ENCODE data around the gene ABCB6. TPM values are rescaled to one million over a fixed set of nuclear protein-coding genes. Genes with fewer than 3 reads are reported as not detected.

Gene ABCB6
- total and polyA plus RNA-seq, 2 of the 8 experiments (the other 6 are each of a cell fraction or from before 2014, with no cell fraction given), result 44.9 to 50.6 TPM

- Histone ChIP-seq H3K4me2 (ENCODE audit: insufficient read depth in 1 of 2, low read depth in 2 of 2, low read length in 2 of 2) (no peak overlapping the region), H3K4me1 (replicated peaks in 1 of 4; ENCODE audit: control insufficient read depth in 3 of 4, insufficient read depth in 4 of 4, low read length in 3 of 4) (peaks cover 0 to 7% (median 2%) of the 10 kb centered on the region in 4 experiments; a peak in 2 of 7 replicates), H3K9ac (replicated peaks in 1 of 4; ENCODE audit: extremely low read depth in 1 of 4, low read depth in 3 of 4, low read length in 3 of 4) (no peak overlapping the region), H3K9me3 (ENCODE audit: insufficient read depth in 2 of 2, low read depth in 1 of 2, low read length in 1 of 2) (no peaks in the 10 kb centered on the region), H3K36me3 (ENCODE audit: control insufficient read depth in 2 of 4, insufficient read depth in 4 of 4, low read length in 3 of 4) (peaks cover 0 to 7% (median 3%) of the 10 kb centered on the region in 4 experiments; a peak in 2 of 8 replicates), H3K14ac (ENCODE audit: insufficient read length) (no peak overlapping the region), H3K79me2 (ENCODE audit: control insufficient read depth in 1 of 2, insufficient read depth in 2 of 2, low read length in 2 of 2) (no peaks in the 10 kb centered on the region), H3K56ac (replicated peaks; ENCODE audit: insufficient read length, low read depth, low read length) (no peak overlapping the region), H3K27me3 (replicated peaks in 1 of 4; ENCODE audit: control insufficient read depth in 3 of 4, extremely low read depth in 1 of 4, insufficient read depth in 3 of 4, low read length in 3 of 4) (no peaks in the 10 kb centered on the region), H3K79me1 (ENCODE audit: low read depth, low read length) (no peaks in the 10 kb centered on the region), H4K8ac (ENCODE audit: extremely low read depth, insufficient read depth, low read length) (no peak overlapping the region), H2BK120ac (replicated peaks; ENCODE audit: low read depth, low read length) (no peak overlapping the region), H2AFZ (ENCODE audit: low read length) (no peak overlapping the region), H4K5ac (ENCODE audit: insufficient read length, low read depth, low read length) (no peak overlapping the region), H3K18ac (ENCODE audit: extremely low read depth, low read length) (no peak overlapping the region), H2AK5ac (ENCODE audit: low read depth, low read length) (no peak overlapping the region), H3K4ac (replicated peaks; ENCODE audit: insufficient read length, low read depth, low read length) (no peak overlapping the region), H3K23ac (ENCODE audit: insufficient read length) (no peak overlapping the region), H2BK15ac (ENCODE audit: low read length) (no peak overlapping the region), H2BK5ac (ENCODE audit: low read depth, low read length) (no peak overlapping the region), H3K23me2 (ENCODE audit: low read depth, low read length) (peaks cover 4% of the 10 kb centered on the region; the same call in 1 of the 2 replicates), H2BK12ac (ENCODE audit: low read depth, low read length) (no peak overlapping the region), H4K20me1 (replicated peaks in 1 of 2; ENCODE audit: control insufficient read depth in 1 of 2, insufficient read depth in 2 of 2, low read length in 2 of 2) (peaks cover 0 to 1% of the 10 kb centered on the region in 2 experiments), H3K4me3 (ENCODE audit: extremely low read depth in 1 of 4, insufficient read depth in 2 of 4, low read depth in 3 of 4, low read length in 4 of 4) (no peak overlapping the region), H2BK20ac (ENCODE audit: low read length) (no peak overlapping the region), H3K27ac (ENCODE audit: low read depth, low read length) (no peak overlapping the region), H4K91ac (replicated peaks; ENCODE audit: insufficient read length, low read length) (no peak overlapping the region)
- ChIA-PET CTCF (ENCODE audit: partially characterized antibody) (interaction anchor here (0.7 to 8.3 kb wide), 18 partner anchors 9 to 357 kb away, joined by 3 to 71 read pairs (median 5); partner anchors contain the start of genes NHEJ1 and ZFAND2B), POLR2A (ENCODE audit: partially characterized antibody) (interaction anchor here (2.2 to 2.5 kb wide), 2 partner anchors 34 to 45 kb away, joined by 6 to 7 read pairs; partner anchors contain the start of gene ZFAND2B)
- WGBS, 2 experiments (ENCODE audit: extremely low coverage in 1 of 2, insufficient coverage in 1 of 2, insufficient read length in 1 of 2, insufficient replicate concordance in 2 of 2, low coverage in 1 of 2, low lambda C conversion rate in 2 of 2, missing lambda C conversion rate in 1 of 2), result 90% methylated on average over 16 of the region's 16 CpGs; no CpG with 5 or more reads in 1 of the 2 experiments
- FAIRE-seq (no peak), DNase-seq (ENCODE audit: low read depth in 1 of 2, low spot score in 2 of 2) (no peak)
- TF ChIP-seq SP2 (IDR thresholded peaks at IDR 0.05; ENCODE audit: low read length) (no peak), POU5F1 (IDR thresholded peaks at IDR 0.05; ENCODE audit: low read depth, low read length) (no peak), BRCA1 (IDR thresholded peaks at IDR 0.05; ENCODE audit: low read depth, low read length) (no peak), GABPA (IDR thresholded peaks at IDR 0.05; ENCODE audit: borderline replicate concordance, insufficient read depth, low read length) (no peak), JUND (IDR thresholded peaks at IDR 0.05; ENCODE audit: low read length) (no peak), ASH2L (IDR thresholded peaks at IDR 0.05; ENCODE audit: low read length) (no peak), CHD1 (IDR thresholded peaks at IDR 0.05; ENCODE audit: low read depth, low read length) (no peak), POLR2AphosphoS5 (IDR thresholded peaks at IDR 0.05; ENCODE audit: low read depth, low read length) (no peak), MAX (IDR thresholded peaks at IDR 0.05) (no peak), BACH1 (IDR thresholded peaks at IDR 0.05; ENCODE audit: low read length) (no peak), NRF1 (IDR thresholded peaks at IDR 0.05; ENCODE audit: low read depth, low read length) (no peak), TEAD4 (IDR thresholded peaks at IDR 0.05; ENCODE audit: low read depth, low read length) (no peak)
These were observed 46.3 kb downstream of the ABCB6 start for GRCh38 chr2:219172231-219173154.

All from H1 (cell line).